CD4-positive, alpha-beta T cell treated with Interleukin-12 subunit alpha and Interleukin-12 subunit beta, for 1 hour (primary cell): Measurements from ENCODE around the gene IFI27L1.

ENCODE experiments used
- DNase-seq: peaks from one replicate; pipeline ENCODE4 v3.0.0-alpha.2; 2020

Gene IFI27L1

DNA sequence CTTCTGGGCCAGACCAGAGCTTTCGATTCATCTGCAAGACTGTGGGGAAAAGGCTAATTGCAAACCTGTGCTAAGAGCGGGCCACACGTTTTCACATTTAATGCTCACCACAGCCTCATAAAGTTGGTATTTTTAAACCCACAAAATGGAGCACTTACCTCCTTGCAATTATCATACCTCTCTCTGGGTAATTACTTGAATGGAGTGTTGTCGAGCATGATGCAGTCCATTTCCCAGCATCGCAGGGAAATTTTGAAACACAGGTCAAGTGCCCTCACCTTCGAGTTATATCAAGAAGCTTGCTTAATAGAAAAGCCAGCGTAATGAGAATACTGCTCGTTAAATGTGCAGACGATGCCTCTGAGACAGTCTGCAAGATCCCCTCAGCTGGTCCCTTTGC, 57.1 kb downstream of the IFI27L1 start:
- no peak for DNase-seq

DNA sequence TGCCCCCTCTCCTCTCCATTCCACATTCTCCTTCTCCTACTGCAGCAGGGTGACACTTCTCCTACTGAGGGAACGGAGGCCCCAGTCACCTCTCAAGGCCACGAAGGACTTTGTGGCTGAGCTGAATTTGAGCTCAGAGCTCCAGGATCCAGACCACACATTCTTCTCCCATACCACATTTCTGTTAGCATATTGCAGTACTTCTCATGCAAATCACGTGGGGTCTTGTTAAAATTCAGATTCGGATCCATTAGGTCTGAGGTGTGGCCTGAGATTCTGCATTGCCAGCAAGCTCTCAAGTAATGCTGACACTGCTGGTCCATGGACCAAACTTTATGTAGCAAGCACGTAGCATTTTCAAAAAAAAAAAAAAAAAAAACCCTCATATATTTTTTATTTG, 57.9 kb downstream of the IFI27L1 start:
- DNase-seq: no peak

DNA sequence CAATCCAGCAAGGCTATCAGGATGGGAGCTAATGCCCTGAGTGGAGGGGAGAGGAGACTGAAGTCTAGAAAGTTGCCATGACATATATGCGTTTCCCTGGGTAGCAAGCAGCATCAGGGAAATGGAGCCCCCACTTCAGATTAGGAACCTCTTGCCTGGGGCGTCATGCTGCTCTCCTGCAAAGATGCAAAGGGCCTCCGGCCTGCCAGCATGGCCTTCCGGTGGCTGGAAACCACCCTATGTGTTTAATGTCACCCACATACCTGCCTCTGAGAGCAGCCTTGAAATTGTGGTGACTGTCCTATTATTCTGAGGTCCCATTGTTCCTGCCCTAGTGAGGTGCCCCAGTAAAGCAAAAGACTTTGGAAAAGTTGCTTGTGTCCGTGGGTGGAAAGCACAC, 58.3 kb downstream of the IFI27L1 start:
- DNase-seq: no peak

DNA sequence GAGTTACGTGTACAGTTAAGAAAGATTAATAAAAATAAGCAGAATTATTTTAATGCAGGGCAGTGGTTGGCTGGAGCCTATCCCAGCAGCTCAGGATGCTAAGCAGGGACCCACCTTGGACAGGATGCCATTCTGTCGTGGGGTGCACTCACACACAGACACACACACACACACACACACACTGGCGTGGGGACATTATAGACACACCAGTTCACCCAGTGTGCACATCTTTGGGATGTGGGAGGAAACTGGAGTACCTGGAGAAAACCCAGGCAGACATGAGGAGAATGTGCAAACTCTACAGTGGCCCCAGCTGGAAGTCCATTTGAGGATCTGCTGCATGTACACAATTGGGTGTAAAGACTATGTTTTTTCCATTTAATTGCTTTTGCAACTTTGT, 61.1 kb downstream of the IFI27L1 start:
- no peak for DNase-seq

DNA sequence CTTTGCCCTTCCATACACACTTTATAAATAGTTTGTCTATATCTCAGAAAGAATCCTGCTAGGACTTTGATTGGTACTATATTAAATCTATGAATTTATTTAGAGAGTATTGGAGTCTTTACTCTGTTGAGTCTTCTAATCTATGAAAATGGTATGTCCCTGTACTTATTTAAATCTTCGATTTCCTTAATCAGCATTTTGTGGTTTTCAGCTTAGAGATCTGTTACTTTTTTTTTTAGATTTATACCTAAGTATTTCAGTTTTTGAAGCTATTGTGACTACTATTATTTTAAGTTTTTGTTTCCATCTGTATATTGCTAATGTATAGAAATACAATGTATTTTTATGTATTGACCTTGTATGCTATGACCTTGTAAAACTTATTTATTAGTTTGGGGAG, 61.7 kb downstream of the IFI27L1 start:
- DNase-seq: no peak

DNA sequence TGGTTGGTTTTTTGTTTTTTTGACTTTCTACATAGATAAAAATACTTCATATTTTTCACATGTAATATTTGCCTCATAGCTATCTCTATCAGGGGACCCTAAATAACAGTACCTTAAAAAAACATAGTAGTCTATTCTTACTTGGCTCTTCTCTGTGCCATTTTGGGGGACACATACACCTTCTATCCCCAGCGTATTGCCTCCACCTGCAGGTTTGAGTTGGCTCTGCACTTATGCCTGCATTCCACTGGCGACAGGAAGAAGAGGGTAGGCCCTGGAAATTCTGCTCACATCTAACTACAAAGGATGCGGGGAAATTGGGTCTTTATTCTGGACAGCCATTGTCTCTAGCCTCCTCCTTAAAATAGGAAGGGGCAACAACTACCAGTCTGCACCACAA, 62.1 kb downstream of the IFI27L1 start:
- DNase-seq: no peak

DNA sequence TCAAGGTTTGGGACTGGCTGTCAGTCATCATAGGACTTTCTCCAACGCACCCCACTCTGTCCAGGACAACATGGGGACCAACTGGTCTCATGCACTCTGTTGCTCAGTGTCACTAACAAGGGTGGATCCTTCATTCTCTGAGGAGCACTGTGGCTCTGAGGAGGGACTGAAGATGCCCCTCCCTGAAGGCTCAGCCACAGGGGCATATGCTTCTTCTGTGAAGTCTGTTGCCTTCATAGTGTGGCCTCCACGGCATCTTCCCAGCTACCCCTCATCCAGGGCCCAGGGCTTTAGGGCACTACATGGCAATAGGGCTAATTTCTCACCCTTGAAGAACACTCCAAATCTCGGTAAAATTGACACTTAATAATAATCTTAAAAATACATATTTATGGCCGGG, 62.6 kb downstream of the IFI27L1 start:
- no peak for DNase-seq

DNA sequence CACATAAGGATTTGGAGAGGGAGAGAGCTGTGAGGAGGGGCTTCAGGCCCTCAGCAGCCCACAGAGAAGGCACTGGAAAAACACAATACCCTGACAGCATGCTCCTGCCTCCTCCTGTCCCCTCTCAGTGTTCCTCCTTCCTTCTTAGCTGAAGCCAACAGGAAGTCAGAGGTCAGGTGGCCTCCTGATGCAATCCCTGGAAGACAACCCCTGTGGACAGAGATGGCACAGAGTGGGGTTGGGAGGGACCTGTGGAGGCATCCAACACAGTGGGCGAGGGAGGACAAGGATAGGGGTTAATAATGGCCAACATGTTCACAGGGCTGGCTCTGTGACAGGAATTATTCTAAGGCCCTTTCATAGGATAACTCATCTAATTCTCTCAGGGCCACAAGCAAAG, 63.7 kb downstream of the IFI27L1 start:
- no peak for DNase-seq

DNA sequence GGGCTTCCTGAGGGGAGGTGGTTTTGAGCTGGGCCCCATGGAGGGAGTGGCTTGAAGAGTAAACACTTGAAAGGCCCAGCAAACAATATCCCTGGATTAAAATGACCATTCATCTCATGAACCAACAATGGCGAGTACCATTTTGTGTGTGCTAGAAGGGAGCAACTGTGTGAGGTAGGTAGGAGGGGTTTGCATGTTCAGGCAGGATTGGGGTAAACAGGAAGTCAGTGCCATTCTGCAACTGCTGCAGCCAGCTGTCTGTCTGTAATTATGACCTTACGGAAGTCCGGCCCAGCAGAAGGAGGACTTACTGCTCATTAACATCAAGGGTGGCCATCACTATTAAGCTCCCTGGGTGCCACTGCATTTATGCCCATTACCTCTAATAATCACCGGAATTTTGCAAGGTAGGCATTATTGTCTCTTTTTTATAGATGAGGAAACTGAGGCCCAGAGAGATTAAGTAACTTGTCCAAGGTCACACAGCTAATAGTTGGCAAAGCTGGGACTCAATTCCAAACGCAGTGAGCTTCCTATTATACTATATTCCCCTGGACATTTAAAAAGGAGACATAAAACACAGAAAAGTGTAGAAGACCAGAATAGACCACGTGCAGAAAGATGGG, 64.9 kb downstream of the IFI27L1 start:
- DNase-seq: no peak
